Endothelial cell of umbilical vein (primary cell): ENCODE data around the gene NPAS1.

Experiments
- EZH2 ChIP-seq: IDR thresholded peaks from 2 replicates; pipeline ENCODE4 v1.6.1; 2012; ENCODE audit warnings: borderline replicate concordance, low read depth, mild to moderate bottlenecking, moderate library complexity, low read length, inconsistent platforms; ENCODE audit not compliant: severe bottlenecking
- JUN ChIP-seq: IDR thresholded peaks from 2 replicates; pipeline ENCODE4 v1.6.1; 2011; ENCODE audit warnings: borderline replicate concordance, low read depth; ENCODE audit not compliant: insufficient read length, insufficient read depth
- POLR2A ChIP-seq: IDR thresholded peaks from 2 replicates; pipeline ENCODE4 v1.6.1; 2012; ENCODE audit warnings: low read depth, mild to moderate bottlenecking, control low read depth, low read length
- TF ChIP-seq, protein P1 (sequence below), 2 donors: IDR thresholded peaks; 1 replicate in 1 of 2; 2 replicates in 1 of 2; pipeline ENCODE4 v1.5.1; 2011; ENCODE audit warnings: low read length in 2 of 2, mild to moderate bottlenecking in 2 of 2, moderate library complexity in 2 of 2, control low read depth in 1 of 2, inconsistent platforms in 1 of 2, low read depth in 1 of 2; ENCODE audit not compliant: insufficient read depth in 1 of 2; ENCODE audit errors: extremely low read depth in 1 of 2

DNA sequence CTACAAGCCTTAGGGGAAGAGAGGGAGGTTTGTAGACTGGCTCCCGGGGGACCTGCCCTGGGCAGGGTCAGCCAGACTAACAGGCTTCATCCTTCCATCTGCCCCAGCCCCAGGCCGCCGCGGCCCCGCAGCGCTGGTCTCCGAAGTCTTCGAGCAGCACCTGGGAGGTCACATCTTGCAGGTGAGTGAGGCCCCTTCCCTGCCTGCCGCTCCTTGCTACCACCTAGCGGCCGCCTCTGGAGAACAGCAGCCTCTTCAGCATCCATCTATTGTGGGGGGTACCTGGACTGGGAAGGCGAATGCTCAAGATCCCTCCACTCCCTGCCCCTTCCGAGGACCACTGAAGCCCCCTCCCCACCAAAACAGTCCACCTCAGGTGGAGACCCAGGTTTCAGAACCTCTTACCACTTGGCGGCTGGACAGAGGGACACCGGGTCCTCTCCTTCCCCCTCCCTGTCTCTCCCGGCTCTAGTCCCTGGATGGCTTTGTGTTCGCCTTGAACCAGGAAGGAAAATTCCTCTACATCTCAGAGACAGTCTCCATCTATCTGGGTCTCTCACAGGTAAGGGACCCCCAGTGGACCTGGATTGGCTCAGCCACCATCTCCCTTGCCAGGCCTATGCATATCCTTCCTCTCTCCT, 12.7 kb downstream of the NPAS1 start:
- TF ChIP-seq POLR2A (no peak), EZH2 (no peak), JUN (no peak)
- TF ChIP-seq, protein P1, sequence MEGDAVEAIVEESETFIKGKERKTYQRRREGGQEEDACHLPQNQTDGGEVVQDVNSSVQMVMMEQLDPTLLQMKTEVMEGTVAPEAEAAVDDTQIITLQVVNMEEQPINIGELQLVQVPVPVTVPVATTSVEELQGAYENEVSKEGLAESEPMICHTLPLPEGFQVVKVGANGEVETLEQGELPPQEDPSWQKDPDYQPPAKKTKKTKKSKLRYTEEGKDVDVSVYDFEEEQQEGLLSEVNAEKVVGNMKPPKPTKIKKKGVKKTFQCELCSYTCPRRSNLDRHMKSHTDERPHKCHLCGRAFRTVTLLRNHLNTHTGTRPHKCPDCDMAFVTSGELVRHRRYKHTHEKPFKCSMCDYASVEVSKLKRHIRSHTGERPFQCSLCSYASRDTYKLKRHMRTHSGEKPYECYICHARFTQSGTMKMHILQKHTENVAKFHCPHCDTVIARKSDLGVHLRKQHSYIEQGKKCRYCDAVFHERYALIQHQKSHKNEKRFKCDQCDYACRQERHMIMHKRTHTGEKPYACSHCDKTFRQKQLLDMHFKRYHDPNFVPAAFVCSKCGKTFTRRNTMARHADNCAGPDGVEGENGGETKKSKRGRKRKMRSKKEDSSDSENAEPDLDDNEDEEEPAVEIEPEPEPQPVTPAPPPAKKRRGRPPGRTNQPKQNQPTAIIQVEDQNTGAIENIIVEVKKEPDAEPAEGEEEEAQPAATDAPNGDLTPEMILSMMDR (IDR thresholded peaks at IDR 0.05; ENCODE audit: extremely low read depth in 1 of 2, insufficient read depth in 1 of 2, low read depth in 1 of 2, low read length in 2 of 2) = peak; percentile 76 to 92
